NCI-H146 (cell line): ENCODE data around the gene TBCD.
A peak's percentile ranks its signal among the peaks of the same experiment; 100 is the strongest.

Experiments
- DNase-seq: peaks from one replicate; lab custom pipeline; 2025; lab: John Stamatoyannopoulos, UW

TBCD gene

GRCh38 chr17:82888583-82889495 is 137.0 kb downstream of the TBCD start:
- DNase-seq, result no peak

GRCh38 chr17:82889496-82890338 is 137.9 kb downstream of the TBCD start:
- peak; percentile 68 for DNase-seq

GRCh38 chr17:82890339-82890730 is 138.5 kb downstream of the TBCD start:
- DNase-seq, result no peak

GRCh38 chr17:82890926-82891678 is 139.2 kb downstream of the TBCD start:
- DNase-seq, result no peak

GRCh38 chr17:82891911-82892310 is 140.0 kb downstream of the TBCD start:
- no peak for DNase-seq

- no peak for DNase-seq
These were observed 141.2 kb downstream of the TBCD start for GRCh38 chr17:82892899-82893565.

GRCh38 chr17:82893779-82894178 is 141.9 kb downstream of the TBCD start:
- DNase-seq, result no peak

- DNase-seq, result no peak
These were observed 142.5 kb downstream of the TBCD start for GRCh38 chr17:82894389-82894788.

GRCh38 chr17:82895087-82895486 is 143.2 kb downstream of the TBCD start:
- DNase-seq, result no peak

- no peak for DNase-seq
These were observed 144.5 kb downstream of the TBCD start for GRCh38 chr17:82896071-82897000.

- DNase-seq, result no peak
These were observed 145.8 kb downstream of the TBCD start for GRCh38 chr17:82897514-82898249.

- no peak for DNase-seq
These were observed 147.2 kb downstream of the TBCD start for GRCh38 chr17:82898976-82899514.

GRCh38 chr17:82899941-82900340 is 148.1 kb downstream of the TBCD start:
- DNase-seq, result no peak

GRCh38 chr17:82900741-82901140 is 148.9 kb downstream of the TBCD start:
- no peak for DNase-seq

- DNase-seq, result no peak
These were observed 149.5 kb downstream of the TBCD start for GRCh38 chr17:82901356-82901755.

- no peak for DNase-seq
These were observed 150.0 kb downstream of the TBCD start for GRCh38 chr17:82901856-82902255.

- DNase-seq, result no peak
These were observed 151.4 kb downstream of the TBCD start for GRCh38 chr17:82902972-82903874.

GRCh38 chr17:82905130-82905529 is 153.3 kb downstream of the TBCD start:
- DNase-seq, result no peak
